H1 (cell line): ENCODE results near the gene MRPS9. TPM values are rescaled to one million over a fixed set of nuclear protein-coding genes. Genes with fewer than 3 reads are reported as not detected.

Source experiments
- CTCF ChIA-PET: fragments of 300-600 bp; sonication (Branson Sonifier 250); formaldehyde crosslinking; loops from one replicate; lab custom pipeline; 2021; ENCODE audit not compliant: partially characterized antibody; lab: Charles Lee
- POLR2A ChIA-PET: fragments of 300-600 bp; sonication (Branson Sonifier 250); formaldehyde crosslinking; loops from one replicate; lab custom pipeline; 2021; ENCODE audit warnings: inconsistent platforms; ENCODE audit not compliant: partially characterized antibody; lab: Charles Lee
- DNase-seq, 2 experiments: peaks; one replicate each; pipeline versions ENCODE4 v3.0.0 to v3.0.0-alpha.2; 2010 to 2022; ENCODE audit warnings: low spot score in 2 of 2, low read depth in 1 of 2, mixed read lengths in 1 of 2
- FAIRE-seq: peaks from 2 replicates; lab custom pipeline; 2011; peaks lifted over from hg19 to GRCh38; lab: Jason Lieb, UNC
- H2AFZ ChIP-seq: 2 replicates; pipeline ENCODE4 v1.8.1; 2012; ENCODE audit warnings: low read length, inconsistent platforms
- H2AK5ac ChIP-seq: 2 replicates; pipeline ENCODE4 v1.6.1; 2013; ENCODE audit warnings: low read depth, low read length
- H2BK120ac ChIP-seq: replicated peaks from 2 replicates; pipeline ENCODE3; 2013; ENCODE audit warnings: low read depth, low read length, inconsistent platforms
- H2BK12ac ChIP-seq: 2 replicates; pipeline ENCODE4 v1.6.1; 2013; ENCODE audit warnings: low read depth, low read length
- H2BK15ac ChIP-seq: 2 replicates; pipeline ENCODE4 v1.6.1; 2013; ENCODE audit warnings: low read length
- H2BK20ac ChIP-seq: 2 replicates; pipeline ENCODE4 v1.6.1; 2013; ENCODE audit warnings: low read length
- H2BK5ac ChIP-seq: 2 replicates; pipeline ENCODE4 v1.6.1; 2013; ENCODE audit warnings: low read depth, low read length
- H3K14ac ChIP-seq: 2 replicates; pipeline ENCODE4 v1.6.1; 2013; ENCODE audit warnings: inconsistent platforms; ENCODE audit not compliant: insufficient read length
- H3K18ac ChIP-seq: 2 replicates; pipeline ENCODE4 v1.6.1; 2013; ENCODE audit warnings: low read length; ENCODE audit errors: extremely low read depth
- H3K23ac ChIP-seq: 2 replicates; pipeline ENCODE4 v1.6.1; 2013; ENCODE audit warnings: inconsistent platforms; ENCODE audit not compliant: insufficient read length
- H3K23me2 ChIP-seq: 2 replicates; pipeline ENCODE4 v1.6.1; 2013; ENCODE audit warnings: low read depth, low read length
- H3K27ac ChIP-seq: 2 replicates; pipeline ENCODE4 v1.6.1; 2011; ENCODE audit warnings: low read depth, low read length, inconsistent platforms
- H3K27me3 ChIP-seq, 4 experiments: replicated peaks in 1 of 4; 1 replicate in 1 of 4; 2 replicates in 3 of 4; pipeline versions ENCODE4 v1.6.1 to v1.8.1; 2011 to 2013; ENCODE audit warnings: low read length in 3 of 4, mild to moderate bottlenecking in 3 of 4, inconsistent platforms in 2 of 4, mixed read lengths in 2 of 4, moderate library complexity in 1 of 4; ENCODE audit not compliant: control insufficient read depth in 3 of 4, insufficient read depth in 3 of 4; ENCODE audit errors: extremely low read depth in 1 of 4
- H3K36me3 ChIP-seq, 4 experiments: 2 replicates each; pipeline versions ENCODE4 v1.6.1 to v1.8.1; 2011 to 2013; ENCODE audit warnings: mild to moderate bottlenecking in 4 of 4, low read length in 3 of 4, moderate library complexity in 2 of 4, control low read depth in 1 of 4, inconsistent platforms in 1 of 4; ENCODE audit not compliant: insufficient read depth in 4 of 4, control insufficient read depth in 2 of 4
- H3K4ac ChIP-seq: replicated peaks from 2 replicates; pipeline ENCODE3; 2013; ENCODE audit warnings: low read length, low read depth, mixed read lengths, inconsistent platforms; ENCODE audit not compliant: insufficient read length
- H3K4me1 ChIP-seq, 4 experiments: replicated peaks in 1 of 4; 1 replicate in 1 of 4; 2 replicates in 3 of 4; pipeline versions ENCODE4 v1.6.1 to v1.8.1; 2011 to 2013; ENCODE audit warnings: low read length in 3 of 4, inconsistent platforms in 2 of 4, mixed read lengths in 1 of 4; ENCODE audit not compliant: insufficient read depth in 4 of 4, control insufficient read depth in 3 of 4
- H3K4me2 ChIP-seq, 2 experiments: 2 replicates each; pipeline versions ENCODE4 v1.6.1 to v1.8.1; 2011 to 2013; ENCODE audit warnings: low read depth in 2 of 2, low read length in 2 of 2, control low read depth in 1 of 2, inconsistent platforms in 1 of 2, mild to moderate bottlenecking in 1 of 2; ENCODE audit not compliant: insufficient read depth in 1 of 2
- H3K4me3 ChIP-seq, 4 experiments: fragments of 200-600, 300-600 bp in 1 of 4; sonication (generic), shearing (Covaris generic), sonication (Bioruptor Twin) in 1 of 4; 2 replicates each; pipeline versions ENCODE4 v1.5.1 to v1.8.1; 2011 to 2016; ENCODE audit warnings: low read length in 4 of 4, low read depth in 3 of 4, control low read depth in 2 of 4, inconsistent platforms in 2 of 4, mild to moderate bottlenecking in 2 of 4, mixed read lengths in 1 of 4, moderate library complexity in 1 of 4; ENCODE audit not compliant: insufficient read depth in 2 of 4; ENCODE audit errors: extremely low read depth in 1 of 4
- H3K56ac ChIP-seq: replicated peaks from 2 replicates; pipeline ENCODE3; 2013; ENCODE audit warnings: low read depth, mild to moderate bottlenecking, mixed read lengths, low read length, inconsistent platforms; ENCODE audit not compliant: insufficient read length
- H3K79me1 ChIP-seq: 2 replicates; pipeline ENCODE4 v1.6.1; 2013; ENCODE audit warnings: low read depth, low read length, control low read depth
- H3K79me2 ChIP-seq, 2 experiments: 2 replicates each; pipeline versions ENCODE4 v1.6.1 to v1.8.1; 2012 to 2013; ENCODE audit warnings: low read length in 2 of 2, mild to moderate bottlenecking in 2 of 2, inconsistent platforms in 1 of 2; ENCODE audit not compliant: insufficient read depth in 2 of 2, control insufficient read depth in 1 of 2
- H3K9ac ChIP-seq, 4 experiments: replicated peaks in 1 of 4; 1 replicate in 1 of 4; 2 replicates in 3 of 4; pipeline versions ENCODE4 v1.6.1 to v1.8.1; 2011 to 2013; ENCODE audit warnings: low read depth in 3 of 4, low read length in 3 of 4, control low read depth in 2 of 4, mild to moderate bottlenecking in 2 of 4, moderate library complexity in 2 of 4, inconsistent platforms in 1 of 4; ENCODE audit errors: extremely low read depth in 1 of 4
- H3K9me3 ChIP-seq, 2 experiments: 2 replicates each; pipeline versions ENCODE4 v1.6.1 to v1.8.1; 2012 to 2013; ENCODE audit warnings: mild to moderate bottlenecking in 2 of 2, moderate library complexity in 2 of 2, control low read depth in 1 of 2, inconsistent platforms in 1 of 2, low read depth in 1 of 2, low read length in 1 of 2, mixed read lengths in 1 of 2; ENCODE audit not compliant: insufficient read depth in 2 of 2
- H4K20me1 ChIP-seq, 2 experiments: replicated peaks in 1 of 2; 2 replicates each; pipeline versions ENCODE3 to v1.8.1; 2011 to 2013; ENCODE audit warnings: inconsistent platforms in 2 of 2, low read length in 2 of 2, mild to moderate bottlenecking in 1 of 2; ENCODE audit not compliant: insufficient read depth in 2 of 2, control insufficient read depth in 1 of 2
- H4K5ac ChIP-seq: 2 replicates; pipeline ENCODE4 v1.6.1; 2013; ENCODE audit warnings: low read length, low read depth, mixed read lengths, inconsistent platforms; ENCODE audit not compliant: insufficient read length
- H4K8ac ChIP-seq: 2 replicates; pipeline ENCODE4 v1.8.0; 2013; ENCODE audit warnings: mild to moderate bottlenecking, moderate library complexity, low read length, inconsistent platforms; ENCODE audit not compliant: insufficient read depth; ENCODE audit errors: extremely low read depth
- H4K91ac ChIP-seq: replicated peaks from 2 replicates; pipeline ENCODE3; 2013; ENCODE audit warnings: low read length, mixed read lengths, inconsistent platforms; ENCODE audit not compliant: insufficient read length
- ATF3 ChIP-seq: IDR thresholded peaks from 2 replicates; pipeline ENCODE4 v1.6.1; 2011; ENCODE audit warnings: low read depth, mild to moderate bottlenecking, low read length; ENCODE audit not compliant: insufficient read depth
- BRCA1 ChIP-seq: IDR thresholded peaks from 2 replicates; pipeline ENCODE4 v1.6.1; 2012; ENCODE audit warnings: low read depth, low read length, improper control_type of control experiment
- CBX5 ChIP-seq: fragments of 300-800, 300-1000 bp; sonication (generic); IDR thresholded peaks from 2 replicates; pipeline ENCODE4 v1.7.1; 2016; ENCODE audit warnings: antibody characterized with exemption, low read length, low read depth
- CREB1 ChIP-seq: IDR thresholded peaks from 2 replicates; pipeline ENCODE4 v1.6.1; 2012; ENCODE audit warnings: inconsistent platforms
- CTCF ChIP-seq, 3 experiments: IDR thresholded peaks; 1 replicate in 2 of 3; 2 replicates in 1 of 3; pipeline versions ENCODE4 v1.5.1 to v1.6.1; 2011; ENCODE audit warnings: low read length in 3 of 3, mild to moderate bottlenecking in 3 of 3, inconsistent platforms in 2 of 3, low read depth in 1 of 3, moderate library complexity in 1 of 3; ENCODE audit not compliant: insufficient read depth in 1 of 3; ENCODE audit errors: control extremely low read depth in 1 of 3
- EP300 ChIP-seq, 2 experiments: IDR thresholded peaks; 1 replicate in 1 of 2; 2 replicates in 1 of 2; pipeline ENCODE4 v1.6.1; 2011 to 2012; ENCODE audit warnings: low read depth in 2 of 2, low read length in 2 of 2, mild to moderate bottlenecking in 2 of 2, borderline replicate concordance in 1 of 2, inconsistent platforms in 1 of 2, moderate library complexity in 1 of 2
- FOSL1 ChIP-seq: IDR thresholded peaks from 2 replicates; pipeline ENCODE4 v1.6.1; 2011; ENCODE audit warnings: mild to moderate bottlenecking, low read depth, low read length, moderate library complexity; ENCODE audit not compliant: insufficient read depth
- POLR2AphosphoS5 ChIP-seq: IDR thresholded peaks from 2 replicates; pipeline ENCODE4 v1.6.1; 2011; ENCODE audit warnings: low read depth, low read length
- RAD21 ChIP-seq, 2 experiments: IDR thresholded peaks in 1 of 2; conservative IDR thresholded peaks in 1 of 2; 2 replicates each; pipeline ENCODE4 v1.6.1; 2011; ENCODE audit warnings: low read depth in 2 of 2, low read length in 2 of 2, improper control_type of control experiment in 1 of 2, inconsistent platforms in 1 of 2, mild to moderate bottlenecking in 1 of 2, moderate library complexity in 1 of 2
- SRF ChIP-seq: IDR thresholded peaks from 2 replicates; pipeline ENCODE4 v1.6.1; 2011; ENCODE audit warnings: mild to moderate bottlenecking, low read depth, low read length, moderate library complexity
- TBP ChIP-seq: IDR thresholded peaks from 2 replicates; pipeline ENCODE4 v1.6.1; 2011; ENCODE audit warnings: low read depth, low read length, improper control_type of control experiment
- WGBS, 2 experiments: shearing (Covaris generic) in 1 of 2; methylation state at CpG; one replicate each; pipeline versions ENCODE4 v1.1.6 to v1.1.7; 2013 to 2015; ENCODE audit warnings: low lambda C conversion rate in 2 of 2, mixed read lengths in 2 of 2, inconsistent platforms in 1 of 2, low coverage in 1 of 2, missing lambda C conversion rate in 1 of 2; ENCODE audit not compliant: insufficient replicate concordance in 2 of 2, insufficient coverage in 1 of 2, insufficient read length in 1 of 2; ENCODE audit errors: extremely low coverage in 1 of 2, missing lambda C conversion rate in 1 of 2; 5-methylcytosine and 5-hydroxymethylcytosine counted together
- polyA plus RNA-seq, 7 experiments: library from polyadenylated mRNA; depleted of rRNA in 3 of 7; stranded (reverse) in 5 of 7; unstranded in 2 of 7; fragments of >200 nt in 5 of 7; fragments of 200-250 nt in 2 of 7; gene quantifications; 1 replicate in 5 of 7; 2 replicates in 1 of 7; 4 replicates in 1 of 7; pipeline versions ENCODE4 v1.2.1 to v1.2.3, GENCODE V29; 2011 to 2013; ENCODE audit warnings: missing spikeins in 2 of 7, mixed read lengths in 2 of 7
- total RNA-seq: library from RNA; stranded (reverse); fragmentation: NEBNext Ultra II Directional; extraction: Animal tissue kit (Norgen Biotek cat#: 25700); gene quantifications from 2 replicates; pipeline ENCODE4 v1.2.1, GENCODE V29; 2021

The MRPS9 gene
- total and polyA plus RNA-seq, 2 of the 8 experiments (the other 6 are each of a cell fraction or from before 2014, with no cell fraction given), result 36.2 to 71.0 TPM

- no peak for FAIRE-seq
- POLR2A ChIA-PET, result no interaction called here
- H3K56ac ChIP-seq, result no peak overlapping the region
- H4K20me1 ChIP-seq, result peaks cover 0 to 5% of the 10 kb centered on the region in 2 experiments
- no peak overlapping the region for H3K23ac ChIP-seq
- no peak overlapping the region for H3K4me2 ChIP-seq
- no peak overlapping the region for H2BK120ac ChIP-seq
- no peaks in the 10 kb centered on the region for H3K23me2 ChIP-seq
- CTCF ChIA-PET, result no interaction called here
- H3K18ac ChIP-seq, result no peak overlapping the region
- no peak overlapping the region for H4K5ac ChIP-seq
- no peak overlapping the region for H3K4me3 ChIP-seq
- H4K91ac ChIP-seq, result no peak overlapping the region
- peaks cover 4% of the 10 kb centered on the region for H3K79me1 ChIP-seq
- no peak overlapping the region for H2BK20ac ChIP-seq
- H3K4me1 ChIP-seq, result no peaks in the 10 kb centered on the region
- H3K9ac ChIP-seq, result no peak overlapping the region
- H3K27me3 ChIP-seq, result no peaks in the 10 kb centered on the region
- H3K27ac ChIP-seq, result no peak overlapping the region
- no peaks in the 10 kb centered on the region for H3K9me3 ChIP-seq
- H2BK15ac ChIP-seq, result no peak overlapping the region
- H3K4ac ChIP-seq, result no peak overlapping the region
- no peak overlapping the region for H2AFZ ChIP-seq
- DNase-seq, result no peak
- H3K79me2 ChIP-seq, result peaks cover 0 to 62% of the 10 kb centered on the region in 2 experiments; a peak in 3 of 4 replicates
- no peak overlapping the region for H2AK5ac ChIP-seq
- no peak for TF ChIP-seq FOSL1
- no peak for TF ChIP-seq SRF
- TF ChIP-seq CTCF (IDR thresholded peaks at IDR 0.05; ENCODE audit: control extremely low read depth in 1 of 3, insufficient read depth in 1 of 3, low read depth in 1 of 3, low read length in 3 of 3), result no peak
- no peak for TF ChIP-seq POLR2AphosphoS5
- TF ChIP-seq EP300 (IDR thresholded peaks at IDR 0.05; ENCODE audit: borderline replicate concordance in 1 of 2, low read depth in 2 of 2, low read length in 2 of 2), result no peak
- TF ChIP-seq CBX5, result no peak
- TF ChIP-seq TBP, result no peak
- no peak for TF ChIP-seq CREB1
- no peak for TF ChIP-seq ATF3
- no peak for TF ChIP-seq RAD21 (IDR thresholded peaks at IDR 0.05 in 1 of 2, conservative IDR thresholded peaks at IDR 0.05 in 1 of 2; ENCODE audit: low read depth in 2 of 2, low read length in 2 of 2)
- no peak for TF ChIP-seq BRCA1
- no peak overlapping the region for H2BK12ac ChIP-seq
- no peak overlapping the region for H2BK5ac ChIP-seq
- H4K8ac ChIP-seq, result no peak overlapping the region
- WGBS, 2 experiments, result 85% methylated on average over 1 of the region's 1 CpG; no CpG with 5 or more reads in 1 of the 2 experiments
- no peak overlapping the region for H3K14ac ChIP-seq
- H3K36me3 ChIP-seq, result peaks cover 0 to 9% (median 2%) of the 10 kb centered on the region in 4 experiments; a peak in 2 of 8 replicates
Measured at GRCh38 chr2:105057005-105057404, 19.1 kb downstream of the MRPS9 start.
